Measurements from ENCODE around the gene GFRA4.

The GFRA4 gene

GRCh38 chr20:3654326-3655130 lies 8.7 kb downstream of the GFRA4 start:
- in situ Hi-C loops (cut with HindIII; ENCODE audit: low sequenced_read_pairs), result no loop called here
- TF ChIP-seq CTCF (IDR thresholded peaks at IDR 0.05; ENCODE audit: low read depth, low read length, missing control alignments), result no peak

DNA sequence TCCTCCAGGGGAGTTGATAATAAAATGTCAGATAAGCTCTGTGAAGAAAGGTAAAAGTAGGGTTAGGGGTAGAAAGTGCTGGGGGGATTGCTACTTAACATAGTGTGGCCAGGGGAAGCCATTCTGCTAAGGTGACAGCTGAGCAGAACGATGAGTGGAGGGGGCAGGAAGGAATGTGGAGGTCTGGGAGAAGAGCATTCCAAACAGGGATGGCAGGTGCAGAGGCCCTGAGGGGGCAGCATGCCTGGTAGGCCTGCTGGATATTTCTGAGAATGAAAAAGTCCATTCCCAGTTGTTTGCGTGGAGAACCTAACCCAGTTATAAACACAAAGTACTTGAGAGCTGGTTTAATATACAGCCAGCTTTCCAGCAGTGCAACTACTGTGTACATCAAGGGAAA lies 9.3 kb downstream of the GFRA4 start:
- in situ Hi-C loops (cut with HindIII; ENCODE audit: low sequenced_read_pairs), result no loop called here
- no peak for DNase-seq (ENCODE audit: low read depth)
- TF ChIP-seq CTCF (IDR thresholded peaks at IDR 0.05; ENCODE audit: low read depth, low read length, missing control alignments), result no peak

More at GRCh38 chr20:3654326-3655130, 8.7 kb downstream of the GFRA4 start:
- no peak for DNase-seq (ENCODE audit: low read depth)
- H3K4me3 ChIP-seq (ENCODE audit: low read depth, low read length), result no peak overlapping the region

GRCh38 chr20:3652676-3653596 lies 10.3 kb downstream of the GFRA4 start:
- TF ChIP-seq CTCF (IDR thresholded peaks at IDR 0.05; ENCODE audit: low read depth, low read length, missing control alignments), result no peak
- in situ Hi-C loops (cut with HindIII; ENCODE audit: low sequenced_read_pairs), result no loop called here
- DNase-seq (ENCODE audit: low read depth), result no peak
- H3K4me3 ChIP-seq (ENCODE audit: low read depth, low read length), result no peak overlapping the region

More for the DNA sequence above, 9.3 kb downstream of the GFRA4 start:
- no peak overlapping the region for H3K4me3 ChIP-seq (ENCODE audit: low read depth, low read length)

GRCh38 chr20:3652221-3652620 lies 11.0 kb downstream of the GFRA4 start:
- in situ Hi-C loops (cut with HindIII; ENCODE audit: low sequenced_read_pairs), result no loop called here
- H3K4me3 ChIP-seq (ENCODE audit: low read depth, low read length), result no peak overlapping the region
- no peak for TF ChIP-seq CTCF (IDR thresholded peaks at IDR 0.05; ENCODE audit: low read depth, low read length, missing control alignments)
- DNase-seq (ENCODE audit: low read depth), result no peak

- H3K4me3 ChIP-seq (ENCODE audit: low read depth, low read length), result no peak overlapping the region
- DNase-seq (ENCODE audit: low read depth), result no peak
- in situ Hi-C loops (cut with HindIII; ENCODE audit: low sequenced_read_pairs), result no loop called here
- TF ChIP-seq CTCF (IDR thresholded peaks at IDR 0.05; ENCODE audit: low read depth, low read length, missing control alignments), result no peak
These were observed 11.8 kb downstream of the GFRA4 start for GRCh38 chr20:3651204-3651962.

DNA sequence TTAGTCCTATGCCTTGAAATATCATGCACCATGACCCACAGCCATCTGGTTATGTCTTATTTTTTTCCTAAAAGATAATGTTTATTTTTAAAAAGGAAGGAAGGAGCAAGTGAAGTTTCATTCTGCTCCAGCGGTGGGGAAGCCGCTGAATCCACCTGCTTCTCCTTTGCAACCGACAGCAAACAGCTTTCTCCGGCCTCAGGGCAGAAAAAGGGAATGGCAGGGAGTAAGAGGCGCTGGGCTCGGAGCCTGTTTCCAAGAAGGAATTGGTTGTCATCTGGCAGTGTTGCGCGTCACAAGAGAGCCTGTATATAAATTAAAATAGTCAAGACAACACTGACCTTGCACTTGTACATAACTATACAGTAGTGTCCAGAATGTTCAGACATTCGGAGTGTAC lies 14.2 kb downstream of the GFRA4 start:
- no peak for DNase-seq (ENCODE audit: low read depth)
- TF ChIP-seq CTCF (IDR thresholded peaks at IDR 0.05; ENCODE audit: low read depth, low read length, missing control alignments), result no peak
- H3K4me3 ChIP-seq (ENCODE audit: low read depth, low read length), result no peak overlapping the region
- in situ Hi-C loops (cut with HindIII; ENCODE audit: low sequenced_read_pairs), result no loop called here
